T-helper 1 cell treated with Interleukin-12 subunit alpha and Interleukin-12 subunit beta and Interleukin-4 antibody, amounts not matched to agents 30 ng/mL and 1 ng/mL, for 36 hours (primary cell): Measurements from ENCODE around the gene AFTPH. TPM values are rescaled to one million over a fixed set of nuclear protein-coding genes. Genes with fewer than 3 reads are reported as not detected.

Experiments
- total RNA-seq: library from RNA; stranded (reverse); gene quantifications from 2 replicates; pipeline ENCODE4 v1.2.3, GENCODE V29; 2022

The AFTPH gene
- total RNA-seq, 1 donor from 2014 or later, result 39.0 TPM

Other genes with a start within 250 kb of the AFTPH start
- 0.64 and 1.3 TPM in 2 replicates for gene LGALSL, start 70.2 kb upstream of the AFTPH start, total RNA-seq
- 37.2 and 38.2 TPM in 2 replicates for gene SERTAD2, start 129.6 kb downstream of the AFTPH start, total RNA-seq